HG03442 (cell line): Measurements from ENCODE around the gene USH2A.
"Not testable (repeated sequence)": the region's sequence is repeated elsewhere in the genome, so short reads cannot be mapped to it uniquely, and the experiment has no call there.

Experiments
- ATAC-seq: cut with Tn5 transposase; IDR thresholded peaks from one replicate; pipeline ENCODE4 v1.9.1; 2021; ENCODE audit warnings: mild to moderate bottlenecking, moderate library complexity; ENCODE audit not compliant: unreplicated experiment

Gene USH2A

GRCh38 chr1:216416488-216416887 lies 6.8 kb downstream of the USH2A start:
- no peak for ATAC-seq

DNA sequence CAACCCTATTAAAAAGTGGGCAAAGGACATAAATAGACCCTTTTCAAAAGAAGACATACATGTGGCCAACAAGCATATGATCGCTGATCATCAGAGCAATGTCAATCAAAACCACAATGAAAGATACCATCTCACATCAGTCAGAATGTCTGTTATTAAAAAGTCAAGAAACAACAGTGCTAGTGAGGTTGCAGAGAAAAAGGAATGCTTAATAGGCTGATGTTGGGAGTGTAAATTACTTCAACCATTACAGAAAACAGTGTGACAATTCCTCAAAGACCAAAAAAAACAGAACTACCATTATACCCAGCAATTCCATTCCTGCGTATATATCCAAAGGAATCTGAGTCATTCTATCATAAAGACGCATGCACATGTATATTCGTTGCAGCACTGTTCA lies 13.2 kb downstream of the USH2A start:
- no peak for ATAC-seq

DNA sequence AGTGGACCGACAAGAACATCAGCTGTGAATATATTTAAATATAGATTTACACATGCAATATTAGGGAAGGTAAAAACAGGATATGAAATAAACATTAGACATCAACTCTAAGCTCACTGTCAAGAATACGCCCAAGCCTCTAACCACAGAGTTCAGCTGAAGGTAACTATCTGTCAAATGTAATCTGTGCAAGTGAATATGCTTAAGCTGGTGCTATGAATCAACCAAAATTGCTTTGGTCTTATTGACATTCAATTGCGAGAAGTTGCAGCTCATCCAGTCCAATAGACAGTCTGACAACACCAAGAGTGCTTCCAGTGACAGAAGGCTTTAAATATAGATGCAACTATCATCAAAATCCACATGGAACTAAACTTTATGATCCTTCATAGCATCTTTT lies 32.3 kb downstream of the USH2A start:
- ATAC-seq, result no peak

GRCh38 chr1:216389774-216390173 lies 33.5 kb downstream of the USH2A start:
- ATAC-seq, result no peak

DNA sequence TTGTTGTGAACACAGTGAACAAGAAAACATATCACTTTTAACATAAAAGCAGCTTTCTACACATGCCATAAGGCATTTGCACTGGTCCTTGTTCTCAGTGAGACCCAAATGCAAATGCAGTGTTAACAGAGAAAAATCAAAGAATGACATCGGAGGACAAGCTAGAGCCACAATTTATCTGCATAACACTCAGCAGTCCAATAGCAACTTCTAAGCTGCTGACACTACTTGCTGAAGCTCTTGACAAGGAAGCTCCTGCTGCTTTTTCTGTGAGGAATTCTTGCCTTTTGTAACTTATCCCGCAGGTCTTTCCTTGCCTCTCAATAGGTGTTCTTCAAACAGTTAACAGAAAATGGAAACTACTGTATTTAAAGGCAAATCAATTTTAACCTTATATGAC lies 34.7 kb downstream of the USH2A start:
- no peak for ATAC-seq

GRCh38 chr1:216387782-216388181 lies 35.5 kb downstream of the USH2A start:
- no peak for ATAC-seq

- no peak for ATAC-seq
Observed at GRCh38 chr1:216379441-216379840, 43.8 kb downstream of the USH2A start.

DNA sequence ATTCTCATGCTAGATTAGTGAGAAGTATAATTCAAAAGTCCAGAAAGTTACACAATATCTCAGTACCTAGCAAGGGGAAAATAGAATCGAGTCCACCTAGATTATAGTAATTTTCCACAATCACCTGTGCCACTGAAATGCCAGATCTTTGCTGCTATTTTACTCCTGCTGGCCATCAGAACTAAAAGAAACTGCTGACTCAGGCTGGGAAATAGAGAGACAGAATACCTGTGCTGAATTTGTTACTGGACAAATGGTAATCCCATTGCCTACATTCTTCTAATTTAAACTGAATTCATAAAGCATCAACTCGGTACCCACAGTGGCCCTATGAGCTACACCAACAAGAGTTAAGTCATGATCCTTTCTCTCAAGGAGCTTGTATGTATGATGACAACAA lies 55.0 kb downstream of the USH2A start:
- no peak for ATAC-seq

DNA sequence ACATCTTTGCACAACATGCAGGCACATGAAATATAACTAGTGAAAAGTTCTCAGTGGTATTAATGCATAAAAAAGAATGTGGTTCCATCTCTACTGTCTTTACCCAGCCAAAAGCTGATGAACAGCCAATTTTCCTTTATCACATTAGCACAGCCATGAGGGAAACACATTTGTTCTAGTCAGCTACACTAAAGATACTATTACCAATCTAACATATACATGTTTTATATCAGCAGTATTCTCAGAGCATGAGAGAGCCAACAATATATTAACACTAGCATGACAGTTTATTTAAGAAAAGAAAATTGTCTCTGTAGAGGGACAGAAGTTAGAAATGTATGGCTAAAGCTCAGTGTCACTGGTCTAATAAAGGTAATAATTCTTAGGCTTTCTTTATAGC lies 56.3 kb downstream of the USH2A start:
- no peak for ATAC-seq

GRCh38 chr1:216356945-216357344 lies 66.3 kb downstream of the USH2A start:
- ATAC-seq, result no peak

DNA sequence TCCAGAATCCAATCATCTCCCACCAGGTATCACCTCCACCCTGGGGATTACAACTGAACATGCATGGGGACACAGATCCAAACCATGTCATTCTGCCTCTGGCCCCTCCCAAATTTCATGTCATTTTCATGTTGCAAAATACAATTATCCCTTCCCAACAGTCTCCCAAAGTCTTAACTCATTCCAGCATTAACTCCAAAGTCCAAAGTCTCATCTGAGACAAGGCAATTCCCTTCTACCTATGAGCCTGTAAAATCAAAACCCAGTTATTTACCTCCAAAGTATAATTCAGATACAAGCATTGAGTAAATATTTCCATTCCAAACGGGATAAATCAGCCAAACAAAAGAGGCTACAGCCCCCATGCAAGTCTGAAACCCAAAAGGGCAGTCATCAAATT lies 73.1 kb downstream of the USH2A start:
- ATAC-seq, result no peak

- ATAC-seq, result no peak
Observed at GRCh38 chr1:216346526-216346925, 76.7 kb downstream of the USH2A start.

- ATAC-seq, result not testable (repeated sequence)
Observed at GRCh38 chr1:216340542-216340941, 82.7 kb downstream of the USH2A start.

- no peak for ATAC-seq
Observed at GRCh38 chr1:216332462-216332861, 90.8 kb downstream of the USH2A start.

DNA sequence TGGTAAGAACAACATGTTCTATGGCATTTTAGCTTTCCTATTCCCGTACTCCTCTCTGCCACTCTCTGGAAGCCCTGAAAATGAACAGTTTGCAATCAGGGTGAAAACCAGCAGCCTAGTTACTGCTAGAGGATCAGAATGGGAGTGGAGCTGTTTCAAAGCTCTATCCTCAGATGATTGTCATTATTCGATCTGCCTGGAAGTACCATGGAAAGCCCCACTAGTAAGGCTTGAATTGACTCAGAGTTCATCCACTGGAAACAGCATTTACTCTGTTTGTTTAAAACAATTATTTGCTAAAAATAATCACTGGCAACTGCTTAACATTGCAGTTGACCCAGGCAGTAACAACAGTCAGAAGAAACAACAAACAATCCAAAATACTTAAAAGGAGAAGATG lies 91.2 kb downstream of the USH2A start:
- peak; percentile 45 for ATAC-seq

DNA sequence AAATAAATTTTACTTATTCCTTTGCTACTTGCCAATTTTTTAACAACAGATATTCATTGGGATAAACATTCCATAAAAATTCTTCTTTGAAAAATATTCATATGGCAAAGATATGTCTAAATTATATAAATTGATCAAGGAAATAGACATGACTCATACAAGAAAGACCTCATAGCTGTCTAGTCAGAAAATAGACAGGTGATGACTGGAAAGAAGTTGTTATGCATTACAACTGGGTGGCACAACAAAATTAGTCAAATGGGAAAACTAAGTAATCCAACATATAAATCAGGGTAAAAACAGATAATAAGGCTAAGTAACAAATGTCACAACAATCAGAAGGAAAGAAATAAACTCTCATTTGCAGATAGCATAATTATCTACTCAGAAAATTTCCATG lies 92.0 kb downstream of the USH2A start:
- ATAC-seq, result no peak

GRCh38 chr1:216330262-216330661 lies 93.0 kb downstream of the USH2A start:
- no peak for ATAC-seq

GRCh38 chr1:216325946-216326345 lies 97.3 kb downstream of the USH2A start:
- ATAC-seq, result no peak

- ATAC-seq, result no peak
Observed at GRCh38 chr1:216325336-216325735, 97.9 kb downstream of the USH2A start.

DNA sequence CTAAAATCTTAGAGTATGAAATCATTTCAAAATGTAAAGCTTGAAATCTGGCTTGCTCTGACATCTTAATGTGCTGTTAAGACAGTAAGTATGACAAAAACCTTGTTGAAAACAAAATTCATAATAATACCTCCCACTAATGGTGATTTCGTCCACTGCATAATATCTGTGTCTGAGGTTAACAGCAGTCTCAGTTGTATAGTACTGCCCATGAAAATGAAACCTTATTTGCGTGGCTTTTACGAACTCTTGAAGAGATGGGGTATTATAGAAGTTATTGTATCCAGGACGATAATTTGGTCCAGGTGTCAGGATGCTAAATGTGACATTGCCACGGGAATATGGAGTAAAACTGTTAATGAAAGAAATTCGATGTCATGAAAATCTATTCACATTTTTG lies 99.9 kb downstream of the USH2A start:
- ATAC-seq, result no peak

- ATAC-seq, result no peak
Observed at GRCh38 chr1:216314379-216315095, 108.7 kb downstream of the USH2A start.

DNA sequence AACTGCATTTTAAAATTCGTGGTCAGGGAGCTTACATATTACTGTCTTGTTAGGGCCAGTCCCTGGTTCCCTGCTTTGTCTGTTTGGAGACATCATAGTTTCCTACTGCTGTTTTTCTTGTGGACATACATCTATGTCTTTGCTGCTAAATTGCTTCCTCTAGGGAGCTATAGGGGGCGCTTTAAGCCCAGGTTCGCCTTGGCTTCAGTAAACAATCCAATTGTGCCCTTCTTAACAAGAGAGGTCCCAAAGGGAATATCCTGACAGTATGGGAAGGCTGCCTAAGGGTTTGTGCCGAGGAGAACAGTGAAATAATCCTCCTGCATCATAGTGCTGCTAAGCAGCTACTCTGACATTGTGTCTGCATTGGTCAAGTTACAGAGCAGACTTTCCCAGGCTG lies 112.5 kb downstream of the USH2A start:
- ATAC-seq, result no peak

- no peak for ATAC-seq
Observed at GRCh38 chr1:216306830-216307229, 116.4 kb downstream of the USH2A start.
